Upper lobe of left lung (tissue), 4 donors: ENCODE data around the gene HPCA.

Experiments
- EP300 ChIP-seq, 4 donors: sonication (generic); formaldehyde crosslinking; IDR thresholded peaks; one replicate each; pipeline ENCODE4 v1.5.1; 2017; ENCODE audit warnings: antibody characterized with exemption in 4 of 4, control low read depth in 2 of 4
- POLR2AphosphoS5 ChIP-seq, 2 donors: sonication (generic); formaldehyde crosslinking; IDR thresholded peaks; one replicate each; pipeline ENCODE4 v1.5.1; 2017; ENCODE audit warnings: antibody characterized with exemption in 2 of 2
- TF ChIP-seq, protein P1 (sequence below), 6 experiments: fragments of 450-650 bp in 4 of 6; fragments of 200-600 bp in 2 of 6; sonication (generic) in 2 of 6; IDR thresholded peaks; one replicate each; pipeline ENCODE4 v1.5.1; 2016 to 2019; ENCODE audit warnings: antibody characterized with exemption in 6 of 6

DNA sequence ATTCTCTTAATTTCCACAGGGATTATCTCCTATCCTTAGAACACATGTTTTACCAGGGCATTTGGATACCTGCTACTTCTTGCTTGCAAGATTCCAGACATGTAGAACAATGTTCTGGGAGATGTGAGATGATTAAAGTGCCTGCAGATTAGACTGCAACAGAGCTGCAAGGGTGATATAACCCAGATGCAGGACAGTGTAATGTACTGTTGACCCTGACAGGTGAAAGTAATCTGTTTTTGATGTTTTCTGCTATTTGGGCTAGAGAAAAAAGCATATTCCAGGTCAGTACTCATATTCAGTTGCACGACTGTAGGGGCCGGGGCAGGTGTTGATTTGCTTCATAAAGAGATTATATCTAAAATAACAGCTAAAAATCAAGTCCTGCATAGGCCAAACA lies 42.0 kb downstream of the HPCA start:
- TF ChIP-seq, protein P1, sequence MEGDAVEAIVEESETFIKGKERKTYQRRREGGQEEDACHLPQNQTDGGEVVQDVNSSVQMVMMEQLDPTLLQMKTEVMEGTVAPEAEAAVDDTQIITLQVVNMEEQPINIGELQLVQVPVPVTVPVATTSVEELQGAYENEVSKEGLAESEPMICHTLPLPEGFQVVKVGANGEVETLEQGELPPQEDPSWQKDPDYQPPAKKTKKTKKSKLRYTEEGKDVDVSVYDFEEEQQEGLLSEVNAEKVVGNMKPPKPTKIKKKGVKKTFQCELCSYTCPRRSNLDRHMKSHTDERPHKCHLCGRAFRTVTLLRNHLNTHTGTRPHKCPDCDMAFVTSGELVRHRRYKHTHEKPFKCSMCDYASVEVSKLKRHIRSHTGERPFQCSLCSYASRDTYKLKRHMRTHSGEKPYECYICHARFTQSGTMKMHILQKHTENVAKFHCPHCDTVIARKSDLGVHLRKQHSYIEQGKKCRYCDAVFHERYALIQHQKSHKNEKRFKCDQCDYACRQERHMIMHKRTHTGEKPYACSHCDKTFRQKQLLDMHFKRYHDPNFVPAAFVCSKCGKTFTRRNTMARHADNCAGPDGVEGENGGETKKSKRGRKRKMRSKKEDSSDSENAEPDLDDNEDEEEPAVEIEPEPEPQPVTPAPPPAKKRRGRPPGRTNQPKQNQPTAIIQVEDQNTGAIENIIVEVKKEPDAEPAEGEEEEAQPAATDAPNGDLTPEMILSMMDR (IDR thresholded peaks at IDR 0.05): no peak
- TF ChIP-seq EP300 (IDR thresholded peaks at IDR 0.05) (no peak), POLR2AphosphoS5 (IDR thresholded peaks at IDR 0.05) (no peak)
